ENCODE results near the gene FUCA2.
"Not testable (repeated sequence)": the region's sequence is repeated elsewhere in the genome, so short reads cannot be mapped to it uniquely, and the experiment has no call there.

FUCA2 gene

DNA sequence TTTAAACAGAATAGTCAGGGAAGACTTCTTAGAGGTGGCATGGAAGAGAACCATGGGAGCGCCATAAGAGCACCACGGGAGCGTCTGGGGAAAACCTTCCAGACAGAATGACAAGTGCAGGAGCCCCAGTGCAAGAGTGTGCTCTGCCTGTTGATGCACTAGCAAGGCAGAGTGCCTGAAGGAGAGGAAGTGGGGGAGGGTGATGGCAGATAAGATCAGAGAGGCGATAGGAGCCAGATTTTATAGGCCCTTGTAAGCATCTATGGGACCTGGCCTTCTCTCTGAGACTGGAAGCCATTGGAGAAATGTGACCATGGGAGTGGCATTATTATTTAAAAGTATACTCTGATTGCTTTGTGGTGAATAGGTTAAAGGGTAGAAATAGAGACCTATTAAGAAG is 13.1 kb downstream of the FUCA2 start:
- no peak for DNase-seq (ENCODE audit: low read depth in 3 of 3)

DNA sequence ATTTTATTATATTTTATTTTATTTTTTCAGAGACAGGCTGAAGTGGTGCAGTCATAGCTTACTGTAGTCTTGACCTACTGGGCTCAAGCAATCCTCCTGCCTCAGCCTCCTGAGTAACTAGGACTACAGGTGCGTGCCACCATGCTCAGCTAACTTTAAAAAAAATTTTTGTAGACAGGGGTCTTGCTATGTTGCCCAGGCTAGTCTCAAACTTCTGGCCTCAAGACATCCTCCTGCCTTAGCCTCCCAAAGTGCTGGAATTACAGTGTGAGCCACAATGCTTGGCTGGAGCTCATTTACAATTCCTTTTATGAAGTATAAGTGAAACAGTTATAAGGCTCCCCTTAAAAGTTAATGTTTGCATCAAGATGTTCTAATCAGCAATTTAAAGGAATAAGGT is 14.5 kb downstream of the FUCA2 start:
- DNase-seq (ENCODE audit: low read depth in 3 of 3), result no peak

DNA sequence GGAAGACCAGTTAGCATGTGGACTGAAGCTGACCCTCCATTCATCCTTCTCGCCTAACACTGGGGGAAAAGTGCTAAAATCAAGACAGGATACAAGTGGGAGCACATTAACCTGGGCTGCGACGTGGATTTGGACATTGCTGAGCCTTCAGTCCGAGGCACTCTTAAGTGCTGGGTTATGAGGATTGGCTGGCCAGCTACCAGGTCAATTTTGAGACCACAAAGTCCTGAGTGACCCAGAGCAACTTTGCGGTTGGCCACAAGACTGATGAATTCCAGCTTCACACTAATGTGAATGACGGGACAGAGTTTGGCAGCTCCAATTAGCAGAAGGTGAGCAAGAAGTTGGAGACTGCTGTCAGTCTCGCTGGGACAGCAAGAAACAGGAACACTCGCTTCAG is 20.7 kb downstream of the FUCA2 start:
- no peak for DNase-seq (ENCODE audit: low read depth in 3 of 3)

DNA sequence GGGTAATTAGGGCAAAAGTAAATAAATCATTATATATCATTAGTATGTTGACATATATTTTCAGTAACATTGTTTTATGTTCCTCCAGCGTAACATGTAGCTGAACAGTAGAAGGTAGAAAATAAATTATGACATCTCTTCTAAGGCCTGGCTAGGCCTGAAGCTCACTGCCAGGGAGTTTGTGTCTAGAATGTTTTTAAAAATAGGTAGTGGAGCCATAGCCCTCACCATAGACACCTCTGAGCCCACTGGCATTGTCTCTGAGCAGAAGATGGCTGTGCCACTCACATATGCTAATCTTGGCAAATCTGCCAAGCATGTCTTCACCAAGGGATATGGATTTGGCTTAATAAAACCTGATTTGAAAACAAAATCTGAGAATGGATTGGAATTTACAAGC is 21.3 kb downstream of the FUCA2 start:
- DNase-seq (ENCODE audit: low read depth in 3 of 3), result no peak

DNA sequence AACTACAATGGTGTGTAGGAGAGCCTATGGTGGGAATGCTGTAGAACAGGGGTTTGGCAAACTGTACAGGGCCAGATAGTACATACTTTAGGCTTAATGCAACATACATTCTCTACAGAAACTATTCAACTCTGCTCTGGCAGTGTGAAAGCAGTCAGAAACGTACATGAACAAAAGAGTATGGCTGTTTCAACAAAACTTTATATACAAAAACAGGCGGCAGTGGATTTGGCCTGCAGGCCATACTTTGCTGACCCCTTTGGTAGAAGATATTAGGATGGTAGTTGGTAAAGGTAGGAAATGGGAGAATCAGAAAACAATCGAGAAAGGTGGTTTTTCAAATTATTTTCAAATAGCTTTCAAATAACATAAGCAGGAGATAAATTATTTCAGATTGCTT is 24.8 kb downstream of the FUCA2 start:
- DNase-seq (ENCODE audit: low read depth in 3 of 3), result no peak

DNA sequence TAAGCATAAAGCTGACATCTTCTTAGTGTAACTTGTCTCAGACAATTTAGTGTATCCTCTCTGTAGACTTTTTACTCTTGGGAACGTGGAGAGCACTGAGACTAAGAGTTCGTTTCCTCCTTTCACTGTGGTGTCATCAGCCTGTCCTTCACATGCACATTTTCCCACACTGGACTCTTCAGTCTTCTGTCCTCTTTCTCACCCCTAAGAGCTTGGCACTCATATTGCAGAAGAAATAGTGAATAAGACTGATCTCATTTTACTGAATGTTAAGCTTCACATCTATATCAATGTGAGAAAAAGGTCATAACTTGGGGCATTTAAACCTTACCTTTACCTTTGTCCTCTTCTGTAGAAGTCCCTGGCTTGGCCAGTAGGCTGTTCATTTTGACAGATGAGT is 25.6 kb downstream of the FUCA2 start:
- no peak for DNase-seq (ENCODE audit: low read depth in 3 of 3)

DNA sequence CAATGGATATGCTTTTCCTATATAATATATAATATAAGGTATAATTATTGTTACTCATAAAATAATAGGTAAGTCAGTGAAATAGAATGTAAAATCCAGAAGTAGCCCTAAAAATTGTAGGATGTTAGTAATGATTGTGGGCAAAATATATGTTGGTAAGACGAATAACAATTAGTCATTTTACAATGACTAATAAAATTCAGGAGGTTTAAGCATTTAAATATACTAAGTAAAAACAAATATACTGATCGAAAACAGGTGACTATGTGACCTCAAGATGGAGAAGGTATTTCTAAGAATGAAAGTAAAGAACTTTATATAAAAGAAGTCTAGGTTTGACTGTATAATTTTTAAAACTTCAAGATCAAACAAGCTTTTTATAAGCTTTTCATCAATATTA is 28.9 kb downstream of the FUCA2 start:
- DNase-seq (ENCODE audit: low read depth in 3 of 3), result no peak

DNA sequence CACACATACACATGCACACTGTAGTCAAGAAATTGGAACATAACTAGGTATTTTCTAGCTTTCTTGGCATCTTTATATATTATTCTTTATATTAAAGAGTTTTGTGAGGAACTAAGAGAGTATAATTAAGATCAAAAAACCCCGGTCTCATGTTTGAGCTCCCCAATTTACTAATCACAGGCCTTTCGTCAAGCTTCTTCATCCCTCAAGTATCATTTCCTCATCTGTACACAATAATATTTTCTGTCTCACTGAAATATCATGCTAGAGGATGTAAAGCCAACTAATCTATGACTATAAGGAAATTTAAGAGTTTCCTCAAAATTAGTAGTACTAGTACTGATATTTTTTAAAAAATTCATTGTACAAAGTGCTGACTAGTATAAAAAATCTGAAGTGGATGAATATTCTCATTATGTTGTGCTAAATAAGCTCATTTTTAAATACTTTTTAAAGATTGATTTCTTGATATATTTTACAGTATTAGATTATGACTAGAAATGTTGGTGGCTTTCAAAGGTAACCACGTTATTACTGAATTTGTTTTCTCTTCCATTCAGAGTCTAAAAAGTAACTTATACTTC is 32.9 kb downstream of the FUCA2 start:
- DNase-seq (ENCODE audit: low read depth in 3 of 3), result no peak

DNA sequence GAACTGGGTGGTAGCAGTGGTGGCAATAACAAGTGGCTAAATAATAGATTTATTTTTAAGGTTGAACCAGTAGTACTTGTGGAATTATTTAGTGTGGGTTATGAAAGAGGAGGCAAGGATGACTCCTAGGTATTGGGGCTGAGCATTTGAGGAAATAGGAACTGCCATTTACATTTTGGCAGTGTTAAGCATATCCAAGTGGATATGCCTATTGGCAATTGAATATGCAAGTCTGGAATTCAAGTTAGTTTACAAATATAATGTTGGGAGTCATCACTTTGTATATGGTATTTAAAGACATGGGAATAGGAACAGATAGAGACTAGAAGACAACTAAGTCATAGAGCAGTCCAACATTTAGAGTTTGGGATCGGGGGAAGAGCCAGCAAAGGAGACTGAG is 35.0 kb downstream of the FUCA2 start:
- no peak for DNase-seq (ENCODE audit: low read depth in 3 of 3)

DNA sequence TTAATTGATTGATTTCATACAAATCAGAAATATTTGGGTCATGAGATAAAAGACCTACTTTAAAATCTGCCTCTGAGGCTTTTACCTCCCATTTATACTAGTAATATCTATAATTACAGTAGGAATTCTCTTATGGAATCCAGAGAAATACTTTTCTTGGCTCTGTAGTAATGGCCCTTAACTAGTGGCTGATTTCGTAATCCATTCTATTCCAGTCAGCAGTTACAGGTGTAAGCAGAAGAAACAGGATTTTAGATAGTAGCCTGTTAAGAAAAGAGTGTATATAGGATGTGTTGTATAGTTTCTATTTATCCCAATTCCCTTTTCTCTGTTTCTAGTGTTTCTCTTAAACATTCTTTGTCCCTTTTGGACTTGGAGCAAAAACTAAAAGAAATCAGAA is 39.7 kb downstream of the FUCA2 start:
- no peak for DNase-seq (ENCODE audit: low read depth in 3 of 3)

DNA sequence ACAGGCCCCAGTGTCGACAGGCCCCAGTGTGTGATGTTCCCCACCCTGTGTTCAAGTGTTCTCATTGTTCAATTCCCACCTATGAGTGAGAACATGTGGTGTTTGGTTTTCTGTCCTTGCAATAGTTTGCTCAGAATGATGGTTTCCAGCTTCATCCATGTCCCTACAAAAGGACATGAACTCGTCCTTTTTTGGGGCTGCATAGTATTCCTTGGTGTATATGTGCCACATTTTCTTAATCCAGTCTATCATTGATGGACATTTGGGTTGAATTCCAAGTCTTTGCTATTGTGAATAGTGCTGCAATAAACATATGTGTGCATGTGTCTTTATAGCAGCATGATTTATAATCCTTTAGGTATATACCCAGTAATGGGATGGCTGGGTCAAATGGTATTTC is 42.7 kb downstream of the FUCA2 start:
- not testable (repeated sequence) for DNase-seq (ENCODE audit: low read depth in 3 of 3)

DNA sequence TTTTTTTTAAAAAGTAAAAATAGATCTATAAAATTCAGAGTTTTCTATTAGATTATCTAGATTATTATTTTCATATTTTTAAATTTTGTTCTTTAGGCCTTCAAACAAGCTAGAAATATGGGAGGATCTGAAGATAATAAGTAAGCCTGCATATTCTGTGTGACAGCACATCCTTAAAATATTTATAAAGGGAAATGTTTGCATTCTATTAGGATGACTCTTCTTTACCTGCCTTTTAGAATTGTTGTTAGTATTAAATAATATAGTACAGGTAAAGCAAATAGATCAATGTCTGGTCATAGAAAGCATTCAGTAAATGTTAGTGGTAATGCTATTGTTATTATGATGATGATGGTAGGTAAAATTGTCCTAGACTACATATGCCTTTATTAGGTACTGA is 43.5 kb downstream of the FUCA2 start:
- DNase-seq (ENCODE audit: low read depth in 3 of 3), result no peak

DNA sequence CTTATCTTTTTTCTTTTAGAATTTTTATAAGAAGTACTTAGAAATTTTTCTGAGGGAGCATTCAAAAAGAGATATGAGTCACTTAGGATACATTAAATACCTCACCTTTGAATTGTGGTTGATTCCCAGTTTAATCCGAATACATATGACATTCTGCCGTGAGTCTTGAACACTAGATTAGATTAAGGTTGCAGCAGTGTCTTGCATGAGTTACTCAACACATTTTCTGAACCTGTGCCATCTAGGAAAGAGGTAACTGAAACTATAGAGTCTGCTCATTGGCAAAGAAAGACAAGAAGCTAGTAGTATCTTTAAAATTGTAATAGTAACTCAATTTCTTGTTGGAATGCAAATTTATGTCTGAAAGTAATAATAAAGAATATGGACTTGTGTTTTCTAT is 46.0 kb downstream of the FUCA2 start:
- DNase-seq (ENCODE audit: low read depth in 3 of 3), result no peak

DNA sequence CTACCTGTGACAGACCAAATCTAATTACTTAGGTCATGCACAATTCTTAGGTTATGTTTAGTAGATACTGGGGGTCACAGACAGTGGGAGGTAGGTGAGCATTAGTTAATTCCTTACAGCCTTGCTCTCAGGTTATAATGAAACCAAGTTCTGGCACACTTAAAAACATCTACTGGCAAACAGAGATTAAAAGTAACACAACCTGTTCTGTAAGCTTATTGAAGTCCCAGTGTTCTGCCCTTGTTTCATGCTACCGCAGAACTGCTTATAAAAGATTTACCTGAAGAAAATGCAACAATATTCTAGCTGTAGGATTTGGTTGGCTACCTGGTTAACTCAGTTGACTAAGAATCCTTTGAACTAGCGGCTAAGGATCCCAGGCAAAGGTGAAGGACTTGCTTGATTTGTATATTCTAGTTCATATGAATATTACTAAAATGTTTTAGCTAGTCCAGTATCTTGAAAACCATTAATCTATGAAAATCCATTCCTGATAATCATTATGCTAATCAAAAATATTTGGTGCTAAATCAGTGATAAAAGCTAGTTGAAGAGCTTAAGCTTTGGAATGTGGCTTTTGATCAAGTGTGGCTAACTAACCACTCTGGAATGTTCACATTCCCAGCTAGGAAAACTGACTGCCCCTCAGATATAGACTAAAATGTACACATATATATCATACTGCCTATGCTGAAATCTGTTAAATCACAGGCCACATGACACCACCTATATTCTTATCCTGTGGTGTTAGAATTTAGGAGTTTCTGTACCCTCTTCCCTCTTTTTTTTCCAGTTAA is 53.8 kb downstream of the FUCA2 start:
- DNase-seq (ENCODE audit: low read depth in 3 of 3), result no peak

DNA sequence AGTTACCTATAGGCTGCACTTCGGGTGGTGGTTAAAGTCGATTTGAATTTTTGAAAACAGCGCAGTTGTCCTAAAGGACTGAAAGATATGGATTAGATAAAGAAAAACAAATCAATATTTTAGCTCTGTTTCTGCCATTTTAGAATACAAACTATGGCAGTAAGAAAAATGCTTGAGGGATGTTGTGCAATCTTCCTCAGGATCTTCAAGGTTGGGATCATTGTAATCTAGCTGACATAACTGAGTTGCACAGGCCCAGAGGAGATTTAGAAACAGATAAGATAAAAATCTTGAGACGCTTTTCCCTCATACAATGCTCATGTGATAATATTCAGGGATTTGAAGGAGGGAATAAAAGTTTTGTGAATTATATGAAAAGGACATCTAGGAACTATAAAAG is 60.0 kb downstream of the FUCA2 start:
- DNase-seq (ENCODE audit: low read depth in 3 of 3), result no peak

DNA sequence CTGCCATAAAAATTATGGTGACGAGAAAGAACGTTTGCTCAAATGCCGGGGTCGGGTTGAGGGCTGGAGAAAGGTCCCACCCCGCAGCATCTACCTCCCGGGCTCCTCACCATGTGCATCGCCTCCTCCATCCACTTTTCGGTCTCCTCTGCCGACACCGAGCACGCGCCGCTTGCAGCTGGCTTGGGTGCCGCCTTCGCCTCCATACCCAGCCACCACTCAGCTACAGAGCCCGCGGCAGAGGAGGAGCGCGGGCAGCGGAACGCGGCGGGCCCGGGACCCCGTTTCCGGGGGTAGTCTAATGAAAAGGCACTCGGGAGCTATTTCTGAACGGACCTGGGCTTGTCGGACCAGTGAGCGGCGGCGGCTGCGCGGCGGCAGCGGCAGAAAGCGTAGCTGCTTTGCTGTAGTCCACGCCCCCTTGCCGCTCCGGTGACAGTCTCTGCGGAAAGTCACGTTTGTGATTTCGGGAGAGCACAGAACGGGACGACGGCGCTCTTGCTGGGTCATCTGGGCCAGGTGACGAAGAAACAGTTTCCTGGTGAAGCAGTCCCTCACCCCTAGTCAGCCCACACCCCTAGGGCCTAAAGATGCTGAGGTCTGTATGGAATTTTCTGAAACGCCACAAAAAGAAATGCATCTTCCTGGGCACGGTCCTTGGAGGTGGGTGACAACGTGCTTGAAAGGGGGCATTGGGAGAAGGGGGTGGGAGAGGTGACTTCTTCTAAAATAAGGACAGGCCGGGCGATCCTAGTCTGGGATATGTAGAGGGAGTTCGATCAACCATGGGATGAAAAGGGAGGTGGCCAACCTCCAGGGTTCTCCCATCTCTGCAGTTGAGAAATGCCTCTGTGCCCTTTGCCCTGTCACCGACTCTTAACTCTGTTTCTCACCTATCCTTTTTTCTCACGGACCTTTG is 60.8 kb downstream of the FUCA2 start, which contains the start of the genes ADAT2 and PEX3:
Gene ADAT2 (minus strand): TSS at position 243 of the 919 bp plus-strand sequence. CDS start 37 bp downstream, at position 206.
Gene PEX3 (plus strand): TSS at position 353 of the 919 bp plus-strand sequence. CDS start 238 bp downstream, at position 591.
- DNase-seq (ENCODE audit: low read depth in 3 of 3), result peak; percentile 82 to 90 (median 88)

DNA sequence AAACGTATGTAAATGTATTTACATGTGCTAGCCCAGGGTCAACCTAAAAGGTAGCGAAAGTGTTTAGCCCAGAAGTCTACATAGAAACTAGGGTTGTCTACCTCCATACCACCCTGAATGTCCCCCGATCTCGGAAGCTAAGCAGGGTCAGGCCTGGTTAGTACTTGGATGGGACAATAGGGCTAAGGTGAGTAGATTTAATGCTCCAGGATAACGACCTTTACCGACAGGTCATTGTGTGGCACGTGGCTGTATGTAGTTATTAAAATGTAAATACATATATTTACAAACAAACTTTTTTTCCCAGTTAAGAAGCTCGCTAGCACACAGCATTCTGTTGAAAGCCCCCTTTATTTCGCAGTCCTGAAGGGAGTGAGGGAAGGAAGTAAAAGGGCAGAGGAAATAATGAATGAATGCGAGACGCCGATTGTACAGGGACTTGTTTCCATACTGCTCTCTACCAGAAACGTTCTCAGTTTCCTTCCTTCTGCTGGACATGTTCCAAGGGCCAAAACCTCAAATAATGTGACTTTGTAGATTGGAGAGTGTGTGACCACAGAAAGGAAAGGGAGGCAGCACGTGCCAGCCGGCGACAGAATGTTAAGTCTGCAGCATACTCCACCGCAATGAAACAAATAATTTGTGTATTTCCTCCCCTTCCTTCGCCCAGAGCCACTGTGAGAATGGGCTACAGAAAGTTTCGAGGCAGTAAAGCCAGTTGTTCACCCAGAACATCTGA is 61.6 kb downstream of the FUCA2 start:
- DNase-seq (ENCODE audit: low read depth in 3 of 3), result no peak

DNA sequence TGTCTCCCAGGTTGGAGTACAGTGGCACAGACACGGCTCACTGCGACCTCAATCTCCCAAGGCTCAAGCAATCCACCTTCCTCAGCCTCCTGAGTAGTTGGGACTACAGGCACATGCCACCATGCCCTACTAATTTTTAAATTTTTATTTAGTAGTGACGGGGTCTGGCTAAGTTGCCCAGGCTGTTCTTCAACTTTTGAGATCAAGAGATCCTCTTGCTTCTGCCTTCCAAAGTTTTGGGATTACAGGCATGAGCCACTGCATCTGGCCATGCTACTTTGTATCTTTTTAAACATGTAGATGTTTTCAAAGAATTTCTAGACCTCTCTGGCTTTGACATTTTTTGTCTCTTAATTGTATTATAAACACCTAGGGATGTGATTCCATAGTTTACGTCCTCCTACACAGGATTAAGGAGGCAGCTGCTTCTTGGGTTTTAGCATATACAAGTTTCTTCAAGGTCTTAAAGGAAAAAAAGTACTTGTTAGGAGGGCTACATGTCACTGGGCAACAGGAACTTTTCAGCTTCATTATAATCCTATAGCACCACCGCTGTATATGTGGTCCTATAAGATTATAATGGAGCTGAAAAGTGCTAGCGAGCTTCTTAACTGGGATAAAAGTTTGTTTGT is 62.3 kb downstream of the FUCA2 start:
- DNase-seq (ENCODE audit: low read depth in 3 of 3), result no peak

DNA sequence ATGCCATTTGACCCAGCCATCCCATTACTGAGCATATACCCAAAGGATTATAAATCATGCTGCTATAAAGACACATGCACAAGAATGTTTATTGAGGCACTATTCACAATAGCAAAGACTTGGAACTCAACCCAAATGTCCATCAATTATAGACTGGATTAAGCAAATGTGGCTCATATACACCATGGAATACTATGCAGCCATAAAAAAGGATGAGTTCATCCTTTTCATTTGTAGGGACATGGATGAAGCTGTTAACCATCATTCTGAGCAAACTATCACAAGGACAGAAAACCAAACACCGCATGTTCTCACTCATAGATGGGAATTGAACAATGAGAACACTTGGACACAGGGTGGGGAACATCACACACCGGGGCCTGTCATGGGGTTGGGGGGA is 63.7 kb downstream of the FUCA2 start:
- DNase-seq (ENCODE audit: low read depth in 3 of 3), result not testable (repeated sequence)

Measured in stimulated activated CD4-positive, alpha-beta T cell treated with anti-CD3 and anti-CD28 coated beads, TNF-alpha, amount 100 ng/mL, for 4 hours (primary cell).